ENCODE results near the gene MACROD2. TPM values are rescaled to one million over a fixed set of nuclear protein-coding genes. Genes with fewer than 3 reads are reported as not detected.

The MACROD2 gene
- total RNA-seq, 1 donor from 2014 or later, result 3.5 TPM

DNA sequence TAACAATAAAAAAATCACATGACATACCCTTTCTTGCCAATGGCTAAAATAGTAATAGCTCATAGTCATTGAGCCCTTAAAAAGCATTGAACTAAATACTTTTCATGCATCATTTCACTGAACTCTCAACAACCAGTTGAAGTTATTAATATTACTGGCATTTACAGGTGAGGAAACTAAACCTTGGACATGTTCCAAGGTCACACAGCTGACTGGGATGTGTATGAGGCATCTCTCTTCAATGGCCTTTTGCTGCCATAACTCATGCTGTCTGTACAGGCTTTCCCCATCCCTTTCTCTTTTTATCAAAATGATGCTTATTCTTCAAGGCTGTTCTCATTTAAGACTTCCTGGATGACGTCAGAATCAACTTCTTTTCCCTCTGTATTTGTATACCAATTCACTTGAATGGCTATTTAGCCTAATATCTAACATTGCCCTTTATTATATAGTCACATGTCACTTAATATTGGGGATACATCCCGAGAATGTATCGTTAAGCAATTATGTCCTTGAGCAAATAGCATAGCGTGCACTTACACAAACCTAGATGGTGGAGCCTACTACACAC, 2101.5 kb downstream of the MACROD2 start:
- TF ChIP-seq, protein P1, sequence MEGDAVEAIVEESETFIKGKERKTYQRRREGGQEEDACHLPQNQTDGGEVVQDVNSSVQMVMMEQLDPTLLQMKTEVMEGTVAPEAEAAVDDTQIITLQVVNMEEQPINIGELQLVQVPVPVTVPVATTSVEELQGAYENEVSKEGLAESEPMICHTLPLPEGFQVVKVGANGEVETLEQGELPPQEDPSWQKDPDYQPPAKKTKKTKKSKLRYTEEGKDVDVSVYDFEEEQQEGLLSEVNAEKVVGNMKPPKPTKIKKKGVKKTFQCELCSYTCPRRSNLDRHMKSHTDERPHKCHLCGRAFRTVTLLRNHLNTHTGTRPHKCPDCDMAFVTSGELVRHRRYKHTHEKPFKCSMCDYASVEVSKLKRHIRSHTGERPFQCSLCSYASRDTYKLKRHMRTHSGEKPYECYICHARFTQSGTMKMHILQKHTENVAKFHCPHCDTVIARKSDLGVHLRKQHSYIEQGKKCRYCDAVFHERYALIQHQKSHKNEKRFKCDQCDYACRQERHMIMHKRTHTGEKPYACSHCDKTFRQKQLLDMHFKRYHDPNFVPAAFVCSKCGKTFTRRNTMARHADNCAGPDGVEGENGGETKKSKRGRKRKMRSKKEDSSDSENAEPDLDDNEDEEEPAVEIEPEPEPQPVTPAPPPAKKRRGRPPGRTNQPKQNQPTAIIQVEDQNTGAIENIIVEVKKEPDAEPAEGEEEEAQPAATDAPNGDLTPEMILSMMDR (IDR thresholded peaks at IDR 0.05), result no peak

GRCh38 chr20:16097788-16098187, 2102.5 kb downstream of the MACROD2 start:
- no peaks in the 10 kb centered on the region for H3K9me3 ChIP-seq
- no peaks in the 10 kb centered on the region for H3K27me3 ChIP-seq
- TF ChIP-seq, protein P1 (IDR thresholded peaks at IDR 0.05), result no peak
- no peak overlapping the region for H3K27ac ChIP-seq
- H3K4me3 ChIP-seq, result no peak overlapping the region
- intact Hi-C loops (cut with DNase I), result no loop called here
- no peaks in the 10 kb centered on the region for H3K4me1 ChIP-seq
- DNase-seq (ENCODE audit: low spot score in 2 of 2), result no peak
- H3K36me3 ChIP-seq, result no peaks in the 10 kb centered on the region

More for the DNA sequence above, 2101.5 kb downstream of the MACROD2 start:
- no peak for DNase-seq (ENCODE audit: low spot score in 2 of 2)
- H3K4me1 ChIP-seq, result no peaks in the 10 kb centered on the region
- H3K27ac ChIP-seq, result no peak overlapping the region
- no peaks in the 10 kb centered on the region for H3K9me3 ChIP-seq
- H3K4me3 ChIP-seq, result no peak overlapping the region
- H3K27me3 ChIP-seq, result no peaks in the 10 kb centered on the region
- intact Hi-C loops (cut with DNase I), result no loop called here
- no peaks in the 10 kb centered on the region for H3K36me3 ChIP-seq

- TF ChIP-seq, protein P1 (IDR thresholded peaks at IDR 0.05), result no peak
- intact Hi-C loops (cut with DNase I), result no loop called here
- no peaks in the 10 kb centered on the region for H3K27me3 ChIP-seq
- no peak overlapping the region for H3K4me3 ChIP-seq
- H3K36me3 ChIP-seq, result no peaks in the 10 kb centered on the region
- no peak overlapping the region for H3K27ac ChIP-seq
- H3K4me1 ChIP-seq, result no peaks in the 10 kb centered on the region
- no peaks in the 10 kb centered on the region for H3K9me3 ChIP-seq
- DNase-seq (ENCODE audit: low spot score in 2 of 2), result no peak
Observed at GRCh38 chr20:16098890-16099639, 2103.7 kb downstream of the MACROD2 start.

- intact Hi-C loops (cut with DNase I), result no loop called here
- H3K36me3 ChIP-seq, result no peaks in the 10 kb centered on the region
- DNase-seq (ENCODE audit: low spot score in 2 of 2), result no peak
- H3K27me3 ChIP-seq, result no peaks in the 10 kb centered on the region
- no peak overlapping the region for H3K27ac ChIP-seq
- no peaks in the 10 kb centered on the region for H3K4me1 ChIP-seq
- TF ChIP-seq, protein P1 (IDR thresholded peaks at IDR 0.05), result no peak
- H3K9me3 ChIP-seq, result no peaks in the 10 kb centered on the region
- no peak overlapping the region for H3K4me3 ChIP-seq
Observed at GRCh38 chr20:16100111-16100510, 2104.8 kb downstream of the MACROD2 start.

GRCh38 chr20:16100767-16101166, 2105.5 kb downstream of the MACROD2 start:
- H3K27me3 ChIP-seq, result no peaks in the 10 kb centered on the region
- TF ChIP-seq, protein P1 (IDR thresholded peaks at IDR 0.05), result no peak
- H3K27ac ChIP-seq, result no peak overlapping the region
- no peak for DNase-seq (ENCODE audit: low spot score in 2 of 2)
- H3K4me3 ChIP-seq, result no peak overlapping the region
- H3K4me1 ChIP-seq, result no peaks in the 10 kb centered on the region
- intact Hi-C loops (cut with DNase I), result no loop called here
- H3K36me3 ChIP-seq, result no peaks in the 10 kb centered on the region
- H3K9me3 ChIP-seq, result no peaks in the 10 kb centered on the region

Other genes starting within 250 kb of the MACROD2 start
- 5.7 TPM for gene ESF1, start 210.6 kb upstream of the MACROD2 start, total RNA-seq
- gene NDUFAF5, start 210.5 kb upstream of the MACROD2 start, total RNA-seq, result 84.3 TPM
- gene SEL1L2, start 4.9 kb upstream of the MACROD2 start, total RNA-seq, result not detected